Esophagus muscularis mucosa (tissue), 4 donors: ENCODE measurements around the gene SPTSSB.

Experiments
- EP300 ChIP-seq: sonication (generic); formaldehyde crosslinking; IDR thresholded peaks from one replicate; pipeline ENCODE4 v1.6.1; 2017; ENCODE audit warnings: antibody characterized with exemption
- POLR2A ChIP-seq: fragments of 450-650 bp; IDR thresholded peaks from one replicate; pipeline ENCODE4 v1.6.1; 2017; ENCODE audit warnings: antibody characterized with exemption, moderate library complexity, mild to moderate bottlenecking, low read depth
- TF ChIP-seq, protein P1 (sequence below), 3 experiments: fragments of 200-600 bp in 2 of 3; fragments of 450-650 bp in 1 of 3; sonication (generic) in 2 of 3; IDR thresholded peaks; one replicate each; pipeline ENCODE4 v1.5.1; 2017 to 2019; ENCODE audit warnings: antibody characterized with exemption in 3 of 3, mild to moderate bottlenecking in 2 of 3, moderate library complexity in 1 of 3

- TF ChIP-seq, protein P1, sequence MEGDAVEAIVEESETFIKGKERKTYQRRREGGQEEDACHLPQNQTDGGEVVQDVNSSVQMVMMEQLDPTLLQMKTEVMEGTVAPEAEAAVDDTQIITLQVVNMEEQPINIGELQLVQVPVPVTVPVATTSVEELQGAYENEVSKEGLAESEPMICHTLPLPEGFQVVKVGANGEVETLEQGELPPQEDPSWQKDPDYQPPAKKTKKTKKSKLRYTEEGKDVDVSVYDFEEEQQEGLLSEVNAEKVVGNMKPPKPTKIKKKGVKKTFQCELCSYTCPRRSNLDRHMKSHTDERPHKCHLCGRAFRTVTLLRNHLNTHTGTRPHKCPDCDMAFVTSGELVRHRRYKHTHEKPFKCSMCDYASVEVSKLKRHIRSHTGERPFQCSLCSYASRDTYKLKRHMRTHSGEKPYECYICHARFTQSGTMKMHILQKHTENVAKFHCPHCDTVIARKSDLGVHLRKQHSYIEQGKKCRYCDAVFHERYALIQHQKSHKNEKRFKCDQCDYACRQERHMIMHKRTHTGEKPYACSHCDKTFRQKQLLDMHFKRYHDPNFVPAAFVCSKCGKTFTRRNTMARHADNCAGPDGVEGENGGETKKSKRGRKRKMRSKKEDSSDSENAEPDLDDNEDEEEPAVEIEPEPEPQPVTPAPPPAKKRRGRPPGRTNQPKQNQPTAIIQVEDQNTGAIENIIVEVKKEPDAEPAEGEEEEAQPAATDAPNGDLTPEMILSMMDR (IDR thresholded peaks at IDR 0.05), result no peak
- TF ChIP-seq POLR2A (no peak), EP300 (no peak)
These were observed 37.6 kb downstream of the SPTSSB start for GRCh38 chr3:161333696-161334095.
